AG04449 (cell line): Measurements from ENCODE around the gene ZFPL1.

Experiments used
- CTCF ChIA-PET: fragments of 350-600 bp; formaldehyde crosslinking; extraction: SDS; loops from one replicate; lab custom pipeline; 2021; ENCODE audit warnings: antibody characterized with exemption; lab: Yijun Ruan, JAX
- POLR2A ChIA-PET: fragments of 400-600, 350-600 bp; formaldehyde crosslinking; extraction: SDS; loops from one replicate; lab custom pipeline; 2020; ENCODE audit warnings: antibody characterized with exemption, inconsistent platforms; lab: Yijun Ruan, JAX
- DNase-seq: peaks from one replicate; pipeline ENCODE4 v3.0.0-alpha.2; 2010; ENCODE audit warnings: low read depth, low spot score
- H3K4me3 ChIP-seq: 2 replicates; pipeline ENCODE4 v1.5.1; 2011; ENCODE audit warnings: low read depth, mild to moderate bottlenecking, control low read depth, low read length
- CTCF ChIP-seq: IDR thresholded peaks from one replicate; pipeline ENCODE4 v1.5.1; 2011; ENCODE audit warnings: mild to moderate bottlenecking, moderate library complexity, low read length, control low read depth, inconsistent platforms; ENCODE audit not compliant: insufficient read depth; ENCODE audit errors: missing control alignments

Gene ZFPL1

GRCh38 chr11:65084598-65085375 is 765 bp downstream of the ZFPL1 start:
- DNase-seq = no peak
- H3K4me3 ChIP-seq = peak overlapping the region; percentile 97
- TF ChIP-seq CTCF = no peak
- ChIA-PET POLR2A (interaction anchor here (0.7 kb wide), 1 partner anchor 12 kb away, joined by 4 read pairs; the partner anchor contains the start of gene VPS51), CTCF (interaction anchor here (0.8 to 1.3 kb wide), 6 partner anchors 10 to 71 kb away, joined by 3 to 9 read pairs (median 4); partner anchors contain the start of gene ARL2)

- peak overlapping the region; percentile 16; the same call in 1 of the 2 replicates for H3K4me3 ChIP-seq
- TF ChIP-seq CTCF = no peak
- CTCF ChIA-PET = interaction anchor here (0.8 to 1.3 kb wide), 6 partner anchors 9 to 71 kb away, joined by 3 to 9 read pairs (median 4); partner anchors contain the start of gene ARL2
- no peak for DNase-seq
- POLR2A ChIA-PET = interaction anchor here (0.7 kb wide), 1 partner anchor 11 kb away, joined by 4 read pairs; the partner anchor contains the start of gene VPS51
Observed at GRCh38 chr11:65085446-65085845, 1.4 kb downstream of the ZFPL1 start.

GRCh38 chr11:65086809-65087208 is 2.8 kb downstream of the ZFPL1 start:
- TF ChIP-seq CTCF = no peak
- no peak for DNase-seq
- CTCF ChIA-PET = interaction anchor here (0.6 to 1.4 kb wide), 2 partner anchors 23 to 73 kb away, joined by 3 to 4 read pairs; partner anchors contain the start of gene ARL2
- POLR2A ChIA-PET = interaction anchor here (1.1 kb wide), 1 partner anchor 22 kb away, joined by 3 read pairs; no protein-coding TSS in a partner anchor
- H3K4me3 ChIP-seq = no peak overlapping the region

- ChIA-PET POLR2A (interaction anchor here (1.1 kb wide), 1 partner anchor 22 kb away, joined by 3 read pairs; no protein-coding TSS in a partner anchor), CTCF (interaction anchor here (1.4 kb wide), 1 partner anchor 23 kb away, joined by 4 read pairs; no protein-coding TSS in a partner anchor)
- no peak for TF ChIP-seq CTCF
- DNase-seq = no peak
- H3K4me3 ChIP-seq = no peak overlapping the region
Observed at GRCh38 chr11:65087216-65087615, 3.2 kb downstream of the ZFPL1 start.

GRCh38 chr11:65087827-65088226 is 3.8 kb downstream of the ZFPL1 start:
- TF ChIP-seq CTCF = no peak
- ChIA-PET POLR2A (no interaction called here), CTCF (interaction anchor here (4.7 kb wide), 1 partner anchor 24 kb away, joined by 35 read pairs; the partner anchor contains the start of gene TM7SF2)
- DNase-seq = no peak
- no peak overlapping the region for H3K4me3 ChIP-seq

GRCh38 chr11:65089621-65090020 is 5.6 kb downstream of the ZFPL1 start:
- no peak for DNase-seq
- CTCF ChIA-PET = interaction anchor here (1.1 to 4.7 kb wide), 3 partner anchors 12 to 75 kb away, joined by 4 to 35 read pairs (median 5); partner anchors contain the start of gene TM7SF2
- POLR2A ChIA-PET = no interaction called here
- TF ChIP-seq CTCF = no peak
- H3K4me3 ChIP-seq = no peak overlapping the region
